GM21360 (cell line): Measurements from ENCODE around the gene PARVA.

ENCODE experiments used
- ATAC-seq: cut with Tn5 transposase; IDR thresholded peaks from one replicate; pipeline ENCODE4 v1.9.1; 2021; ENCODE audit warnings: mild to moderate bottlenecking, moderate library complexity; ENCODE audit not compliant: unreplicated experiment

Gene PARVA

DNA sequence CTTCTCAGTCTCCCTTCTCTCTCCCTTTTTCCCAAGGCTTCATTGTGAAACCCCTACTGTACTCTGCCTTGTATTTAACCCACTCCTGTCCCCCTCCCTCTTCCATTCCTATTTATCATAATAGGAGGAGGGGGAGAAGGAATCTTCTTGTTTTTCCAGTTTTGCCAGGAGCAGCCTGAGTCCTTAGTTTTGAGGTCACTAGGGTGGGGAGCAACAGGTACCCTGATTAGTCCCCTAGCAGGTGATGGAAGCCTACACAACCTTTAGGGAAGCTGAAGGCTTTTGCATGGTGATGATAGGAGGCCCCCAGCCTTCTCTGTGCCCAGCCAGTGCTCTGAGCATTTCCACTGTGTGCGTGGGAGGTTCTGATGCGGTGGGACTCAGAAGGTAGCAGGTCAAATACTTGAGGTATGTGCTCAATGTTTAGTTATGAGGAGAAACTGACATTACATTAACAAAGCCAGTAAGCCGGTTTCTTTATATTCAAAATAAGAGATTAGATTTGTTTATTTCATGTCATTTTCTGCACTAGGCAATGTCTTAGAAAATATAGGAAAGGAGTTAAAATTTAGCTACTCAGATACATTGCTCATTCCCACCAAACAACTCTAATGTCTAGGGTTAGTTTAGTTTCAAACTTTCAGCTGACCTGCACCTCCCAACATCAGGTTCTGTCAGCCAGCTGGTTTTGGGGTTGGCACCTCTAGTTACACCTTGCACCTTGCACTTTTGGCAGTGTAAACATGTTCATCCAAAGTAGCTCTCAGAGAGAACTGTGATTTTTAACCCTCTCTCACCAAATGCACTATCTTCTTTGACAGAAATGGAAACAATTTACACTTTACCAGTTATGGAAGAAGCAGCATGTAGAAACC lies 26.0 kb downstream of the PARVA start:
- ATAC-seq: no peak

DNA sequence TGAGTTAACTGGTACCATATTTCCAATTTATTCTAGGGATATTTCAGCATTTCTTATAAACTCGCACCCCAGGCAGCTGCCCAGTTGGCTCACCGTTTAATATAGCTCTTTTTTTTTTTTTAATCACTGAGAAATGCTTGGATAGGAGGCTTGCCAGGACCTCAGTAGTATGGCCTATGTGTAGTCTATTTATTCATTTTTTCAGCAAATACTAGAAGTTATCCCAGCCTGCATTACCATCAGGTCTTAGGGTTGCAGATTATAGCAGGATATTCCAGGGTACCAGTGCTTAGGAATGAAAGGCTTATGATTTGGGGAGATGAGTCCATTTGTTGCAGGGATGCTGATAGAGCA lies 26.6 kb downstream of the PARVA start:
- no peak for ATAC-seq

- no peak for ATAC-seq
These were observed 27.1 kb downstream of the PARVA start for GRCh38 chr11:12404436-12404835.

GRCh38 chr11:12408156-12408770 lies 30.9 kb downstream of the PARVA start:
- no peak for ATAC-seq

- ATAC-seq: no peak
These were observed 32.2 kb downstream of the PARVA start for GRCh38 chr11:12409621-12410005.

- no peak for ATAC-seq
These were observed 32.8 kb downstream of the PARVA start for GRCh38 chr11:12410006-12410728.

GRCh38 chr11:12411393-12411792 lies 34.0 kb downstream of the PARVA start:
- ATAC-seq: no peak

DNA sequence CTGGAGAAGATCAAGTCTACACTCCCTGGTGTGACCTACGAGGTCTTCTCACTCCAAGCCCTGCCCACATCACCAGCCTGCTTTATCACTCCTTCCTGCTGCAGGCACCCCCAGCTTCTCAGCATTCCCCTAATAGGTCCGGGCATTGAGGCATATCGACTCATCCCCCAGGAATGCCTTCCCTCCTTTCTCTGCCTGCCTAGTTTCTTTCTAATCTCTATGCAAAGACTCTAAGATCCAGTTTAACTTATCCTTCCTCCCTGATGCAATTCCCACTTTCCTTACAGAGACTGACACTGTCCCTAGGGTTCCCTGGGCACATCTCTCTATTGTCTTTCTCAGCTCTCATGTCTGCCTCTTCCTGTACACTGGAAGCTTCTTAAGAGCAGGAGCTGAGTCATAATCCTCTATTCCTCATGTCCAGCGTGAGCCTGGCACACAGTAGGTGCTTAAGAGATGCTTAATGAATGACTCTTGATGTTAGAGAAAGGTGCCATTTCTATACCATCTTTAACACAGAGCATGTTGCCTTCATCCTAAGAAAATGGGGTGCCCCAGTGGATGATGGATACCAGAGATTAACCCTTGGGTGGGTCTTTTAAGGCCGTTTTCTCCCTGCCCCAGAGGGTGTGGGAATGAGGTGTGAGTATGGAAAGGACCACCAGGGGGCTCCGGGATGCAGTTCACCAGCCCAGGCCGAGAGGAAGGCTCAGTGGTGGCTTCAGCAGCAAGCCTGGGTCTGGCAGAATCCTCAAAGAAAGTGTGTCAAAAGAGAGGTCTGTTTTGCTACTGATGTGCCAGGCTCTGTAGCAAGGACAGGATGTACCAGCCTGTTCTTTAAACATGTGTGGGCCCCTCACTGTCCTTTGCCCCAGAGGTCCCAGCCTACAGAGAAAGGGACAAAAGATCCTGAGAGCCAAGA lies 34.7 kb downstream of the PARVA start:
- ATAC-seq: no peak

DNA sequence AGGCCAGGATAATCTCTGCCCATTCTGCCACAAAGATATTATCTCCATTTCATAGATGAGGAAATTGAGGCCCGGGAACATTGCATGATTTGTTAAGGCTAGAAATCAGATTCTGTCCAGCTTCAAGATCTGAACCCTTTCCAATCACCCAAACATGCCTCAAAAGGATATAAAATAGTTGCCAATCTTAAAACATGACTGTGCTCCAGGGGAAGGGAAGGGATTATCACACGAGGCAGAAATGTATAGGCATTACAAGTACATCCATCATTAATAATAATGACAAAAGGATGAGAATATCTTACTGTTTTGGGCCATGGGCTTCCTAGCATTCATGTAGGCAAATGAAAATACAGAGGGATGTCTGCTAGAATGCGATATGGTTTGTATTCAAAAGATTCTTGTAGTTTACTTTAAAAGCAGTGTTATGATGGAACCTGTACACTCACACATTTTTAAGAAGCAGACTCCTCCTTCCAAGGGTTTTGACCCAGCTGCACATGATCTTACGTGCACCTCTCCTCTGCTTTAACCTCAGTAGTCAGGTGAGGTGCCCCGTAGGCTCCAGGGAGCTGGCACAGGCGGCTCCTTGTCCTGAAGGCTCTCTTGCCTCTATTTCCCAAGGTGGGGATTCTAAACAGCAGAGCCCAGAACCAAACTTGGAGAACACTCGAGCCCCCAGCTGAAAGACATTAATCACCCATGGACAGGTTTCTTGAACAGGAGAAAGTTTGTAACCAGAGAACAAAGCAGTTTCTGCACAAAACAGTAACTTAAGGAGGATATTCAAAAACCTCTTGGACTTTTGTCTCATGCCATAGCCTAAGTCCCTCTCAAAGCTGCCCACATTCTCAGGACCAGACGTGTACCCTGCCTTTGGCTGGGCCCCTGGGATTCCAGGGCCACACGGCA lies 36.0 kb downstream of the PARVA start:
- ATAC-seq: no peak

DNA sequence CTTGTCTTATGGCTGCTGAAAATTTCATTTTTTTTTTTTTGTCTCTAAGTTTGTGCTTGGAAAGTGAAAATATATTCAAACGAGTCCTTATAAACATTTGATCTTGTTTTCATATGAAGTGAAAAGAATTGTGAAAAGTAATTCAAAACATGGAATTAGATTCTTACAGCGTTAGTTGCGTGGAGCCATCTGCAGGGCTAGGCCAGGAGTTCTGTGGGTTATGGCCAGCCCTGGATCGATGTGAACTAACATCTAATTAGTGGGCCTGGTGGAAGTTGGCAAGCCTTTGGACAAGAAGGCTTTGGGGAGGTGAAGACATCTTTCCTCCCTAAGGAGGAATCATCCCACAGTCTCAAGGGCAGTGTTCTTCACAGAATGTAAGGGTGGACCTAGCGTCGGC lies 37.2 kb downstream of the PARVA start:
- ATAC-seq: no peak

DNA sequence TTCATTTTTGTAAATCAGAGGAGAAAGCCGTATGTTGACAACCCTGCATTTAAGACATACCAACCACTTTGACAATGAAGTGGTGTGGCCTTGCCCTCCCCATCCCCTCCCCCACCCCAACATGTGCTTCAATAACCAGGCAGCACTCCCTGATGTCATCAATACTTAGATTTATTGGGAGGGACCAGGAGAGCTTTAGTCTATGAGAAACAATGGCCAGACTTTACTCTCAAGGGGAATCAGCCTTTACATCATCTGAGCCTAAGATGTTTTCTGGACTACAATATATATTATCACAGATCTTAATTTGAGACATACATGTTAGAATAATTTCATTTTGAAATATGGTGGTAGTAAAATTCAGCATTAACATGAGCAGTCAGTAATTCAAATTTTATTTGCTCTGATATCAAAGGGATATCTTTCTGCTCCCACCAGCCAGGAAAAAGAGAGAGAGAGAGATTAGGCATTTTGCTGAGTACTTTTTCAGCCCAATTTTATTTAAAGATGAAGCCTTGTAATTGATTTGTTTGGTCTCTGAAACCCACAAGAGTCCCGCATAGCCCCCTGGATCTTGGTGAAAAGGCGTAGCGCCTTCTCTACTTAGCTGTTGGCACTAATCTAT lies 38.1 kb downstream of the PARVA start:
- ATAC-seq: no peak

GRCh38 chr11:12416552-12416951 lies 39.2 kb downstream of the PARVA start:
- no peak for ATAC-seq

GRCh38 chr11:12417691-12418611 lies 40.6 kb downstream of the PARVA start:
- no peak for ATAC-seq

DNA sequence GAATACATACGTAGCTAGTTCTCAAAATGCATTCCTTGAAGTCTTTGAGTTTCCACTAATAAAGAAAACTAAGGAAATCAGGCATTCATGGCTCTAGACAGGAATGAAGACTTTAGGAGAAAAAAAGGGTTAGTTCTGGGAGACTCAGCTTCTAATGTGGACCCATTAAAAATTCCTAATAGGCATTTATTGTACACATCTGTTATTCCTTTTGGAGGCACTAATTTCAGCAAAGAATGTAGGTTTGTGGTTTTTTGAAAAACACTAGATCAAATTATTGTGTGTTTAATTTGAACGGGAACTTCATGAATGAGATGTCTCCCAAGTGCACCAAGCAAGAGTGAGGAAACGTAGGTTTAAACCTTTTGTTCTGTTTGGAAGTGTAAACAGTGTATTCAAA lies 42.7 kb downstream of the PARVA start:
- ATAC-seq: no peak

GRCh38 chr11:12420706-12421105 lies 43.3 kb downstream of the PARVA start:
- ATAC-seq: no peak

GRCh38 chr11:12421386-12421785 lies 44.0 kb downstream of the PARVA start:
- ATAC-seq: no peak

- no peak for ATAC-seq
These were observed 48.8 kb downstream of the PARVA start for GRCh38 chr11:12426176-12426575.

DNA sequence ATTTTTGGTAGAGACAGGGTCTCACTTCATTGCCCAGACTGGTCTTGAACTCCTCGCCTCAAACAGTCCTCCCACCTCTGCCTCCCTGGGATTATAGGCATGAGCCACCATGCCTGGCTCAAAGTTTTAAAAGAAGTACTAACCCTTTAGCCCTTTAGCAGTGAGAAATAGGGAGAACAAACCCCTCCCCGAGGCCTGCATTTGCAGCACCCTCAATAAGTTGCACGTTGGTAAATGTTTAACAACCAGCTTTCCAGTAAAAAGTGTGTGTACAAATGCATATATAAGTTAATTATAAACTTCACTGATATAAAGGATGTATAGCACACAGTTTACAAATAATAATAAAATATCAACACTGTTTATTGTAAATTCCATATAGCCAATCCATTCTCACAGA lies 51.8 kb downstream of the PARVA start:
- no peak for ATAC-seq
